K562 (cell line): ENCODE results near the gene MEIG1. TPM values are rescaled to one million over a fixed set of nuclear protein-coding genes. Genes with fewer than 3 reads are reported as not detected.
A peak's percentile ranks its signal among the peaks of the same experiment; 100 is the strongest.

Source experiments
- ARID1B ChIP-seq: fragments of 450-650 bp; IDR thresholded peaks from 2 replicates; pipeline ENCODE4 v1.6.1; 2016; ENCODE audit warnings: antibody characterized with exemption, mild to moderate bottlenecking, inconsistent platforms
- CLOCK ChIP-seq: fragments of 250-450 bp; sonication (Bioruptor Pico); IDR thresholded peaks from 2 replicates; pipeline ENCODE4 v1.4.0; 2020; ENCODE audit warnings: mild to moderate bottlenecking, moderate library complexity, borderline replicate concordance
- ESRRA ChIP-seq: fragments of 450-650 bp; IDR thresholded peaks from 2 replicates; pipeline ENCODE4 v1.6.1; 2014; ENCODE audit warnings: low read depth, mild to moderate bottlenecking, moderate library complexity, borderline replicate concordance
- FOXJ2 ChIP-seq: fragments of 200-800 bp; sonication (Bioruptor generic); IDR thresholded peaks from 2 replicates; pipeline ENCODE4 v1.6.1; 2016; ENCODE audit warnings: missing genetic modification characterization, missing compliant biosample characterization
- HDAC1 ChIP-seq, 2 experiments: fragments of 450-650 bp; IDR thresholded peaks; 2 replicates each; pipeline ENCODE4 v1.6.1; 2016 to 2017; ENCODE audit warnings: inconsistent platforms in 1 of 2, mild to moderate bottlenecking in 1 of 2, moderate library complexity in 1 of 2
- HDAC3 ChIP-seq: fragments of 450-650 bp; IDR thresholded peaks from 2 replicates; pipeline ENCODE4 v1.6.1; 2018; ENCODE audit warnings: borderline replicate concordance, mild to moderate bottlenecking, moderate library complexity; ENCODE audit not compliant: partially characterized antibody
- RBFOX2 ChIP-seq: fragments of 200-400 bp; formaldehyde crosslinking; IDR thresholded peaks from 2 replicates; pipeline ENCODE4 v1.6.1; 2017; ENCODE audit warnings: low read depth, mild to moderate bottlenecking, low read length, moderate library complexity
- STAG1 ChIP-seq: sonication (generic); formaldehyde crosslinking; IDR thresholded peaks from 2 replicates; pipeline ENCODE4 v1.5.0; 2020; ENCODE audit warnings: missing genetic modification reagents, borderline replicate concordance
- TAF1 ChIP-seq: IDR thresholded peaks from 2 replicates; pipeline ENCODE4 v1.6.1; 2011; ENCODE audit warnings: mild to moderate bottlenecking, low read length, moderate library complexity; ENCODE audit not compliant: insufficient read depth, control insufficient read depth, severe bottlenecking; ENCODE audit errors: extremely low read depth
- polyA plus RNA-seq, 8 experiments: library from polyadenylated mRNA; depleted of rRNA in 4 of 8; stranded (reverse) in 5 of 8; unstranded in 3 of 8; fragments of >200 nt; fragmentation: Nextera tagmentation in 2 of 8; fragmentation: Illumina TruSeq in 1 of 8; extraction: Ambion mirVana in 2 of 8; extraction: Trizol in 1 of 8; gene quantifications; 2 replicates each; pipeline versions ENCODE4 v1.2.1 to v1.2.3, GENCODE V29; 2011 to 2014; ENCODE audit warnings: inconsistent platforms in 1 of 8, missing spikeins in 1 of 8
- total RNA-seq, 7 experiments: library from RNA; depleted of rRNA in 6 of 7; stranded (reverse); fragments of >200 nt in 6 of 7; fragmentation: Illumina TruSeq in 2 of 7; extraction: Trizol in 2 of 7; gene quantifications; 2 replicates each; pipeline versions ENCODE4 v1.2.1 to v1.2.3, GENCODE V29; 2011 to 2021; ENCODE audit warnings: low replicate concordance in 1 of 7
- TF ChIP-seq, protein P1 (sequence below): sonication (generic); formaldehyde crosslinking; IDR thresholded peaks from 2 replicates; pipeline ENCODE4 v1.8.0; 2022; ENCODE audit warnings: missing genetic modification reagents, mild to moderate bottlenecking, moderate library complexity, borderline replicate concordance
- TF ChIP-seq, protein P2 (sequence below): fragments of 450-650 bp; IDR thresholded peaks from 2 replicates; pipeline ENCODE4 v1.6.1; 2016; ENCODE audit warnings: low read depth, mild to moderate bottlenecking, moderate library complexity
- TF ChIP-seq, protein P3 (sequence below): sonication (generic); formaldehyde crosslinking; IDR thresholded peaks from 2 replicates; pipeline ENCODE4 v1.8.0; 2022; ENCODE audit warnings: mild to moderate bottlenecking, missing genetic modification reagents, borderline replicate concordance
- TF ChIP-seq, protein P4 (sequence below): fragments of 450-650 bp; IDR thresholded peaks from 2 replicates; pipeline ENCODE4 v1.6.1; 2017; ENCODE audit warnings: mild to moderate bottlenecking, moderate library complexity

The MEIG1 gene
- total and polyA plus RNA-seq, 9 of the 15 experiments (the other 6 are each of a cell fraction or from before 2014, with no cell fraction given): 0.19 to 1.7 (median 0.54) TPM; not detected in 3

GRCh38 chr10:14954001-14954770 is 5.0 kb upstream of the MEIG1 start, which contains the start of gene DCLRE1C (continued):
- TF ChIP-seq, protein P1, sequence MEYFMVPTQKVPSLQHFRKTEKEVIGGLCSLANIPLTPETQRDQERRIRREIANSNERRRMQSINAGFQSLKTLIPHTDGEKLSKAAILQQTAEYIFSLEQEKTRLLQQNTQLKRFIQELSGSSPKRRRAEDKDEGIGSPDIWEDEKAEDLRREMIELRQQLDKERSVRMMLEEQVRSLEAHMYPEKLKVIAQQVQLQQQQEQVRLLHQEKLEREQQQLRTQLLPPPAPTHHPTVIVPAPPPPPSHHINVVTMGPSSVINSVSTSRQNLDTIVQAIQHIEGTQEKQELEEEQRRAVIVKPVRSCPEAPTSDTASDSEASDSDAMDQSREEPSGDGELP (CRISPR knock-in tag): peak; percentile 93
- no peak for TF ChIP-seq STAG1 (CRISPR knock-in tag)
- no peak for TF ChIP-seq HDAC3
- TF ChIP-seq, protein P2, sequence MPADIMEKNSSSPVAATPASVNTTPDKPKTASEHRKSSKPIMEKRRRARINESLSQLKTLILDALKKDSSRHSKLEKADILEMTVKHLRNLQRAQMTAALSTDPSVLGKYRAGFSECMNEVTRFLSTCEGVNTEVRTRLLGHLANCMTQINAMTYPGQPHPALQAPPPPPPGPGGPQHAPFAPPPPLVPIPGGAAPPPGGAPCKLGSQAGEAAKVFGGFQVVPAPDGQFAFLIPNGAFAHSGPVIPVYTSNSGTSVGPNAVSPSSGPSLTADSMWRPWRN: no peak
- TF ChIP-seq RBFOX2: peak; percentile 97
- peak; percentile 67 for TF ChIP-seq TAF1
- TF ChIP-seq, protein P3, sequence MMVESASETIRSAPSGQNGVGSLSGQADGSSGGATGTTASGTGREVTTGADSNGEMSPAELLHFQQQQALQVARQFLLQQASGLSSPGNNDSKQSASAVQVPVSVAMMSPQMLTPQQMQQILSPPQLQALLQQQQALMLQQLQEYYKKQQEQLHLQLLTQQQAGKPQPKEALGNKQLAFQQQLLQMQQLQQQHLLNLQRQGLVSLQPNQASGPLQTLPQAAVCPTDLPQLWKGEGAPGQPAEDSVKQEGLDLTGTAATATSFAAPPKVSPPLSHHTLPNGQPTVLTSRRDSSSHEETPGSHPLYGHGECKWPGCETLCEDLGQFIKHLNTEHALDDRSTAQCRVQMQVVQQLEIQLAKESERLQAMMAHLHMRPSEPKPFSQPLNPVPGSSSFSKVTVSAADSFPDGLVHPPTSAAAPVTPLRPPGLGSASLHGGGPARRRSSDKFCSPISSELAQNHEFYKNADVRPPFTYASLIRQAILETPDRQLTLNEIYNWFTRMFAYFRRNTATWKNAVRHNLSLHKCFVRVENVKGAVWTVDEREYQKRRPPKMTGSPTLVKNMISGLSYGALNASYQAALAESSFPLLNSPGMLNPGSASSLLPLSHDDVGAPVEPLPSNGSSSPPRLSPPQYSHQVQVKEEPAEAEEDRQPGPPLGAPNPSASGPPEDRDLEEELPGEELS: no peak
- TF ChIP-seq, protein P4, sequence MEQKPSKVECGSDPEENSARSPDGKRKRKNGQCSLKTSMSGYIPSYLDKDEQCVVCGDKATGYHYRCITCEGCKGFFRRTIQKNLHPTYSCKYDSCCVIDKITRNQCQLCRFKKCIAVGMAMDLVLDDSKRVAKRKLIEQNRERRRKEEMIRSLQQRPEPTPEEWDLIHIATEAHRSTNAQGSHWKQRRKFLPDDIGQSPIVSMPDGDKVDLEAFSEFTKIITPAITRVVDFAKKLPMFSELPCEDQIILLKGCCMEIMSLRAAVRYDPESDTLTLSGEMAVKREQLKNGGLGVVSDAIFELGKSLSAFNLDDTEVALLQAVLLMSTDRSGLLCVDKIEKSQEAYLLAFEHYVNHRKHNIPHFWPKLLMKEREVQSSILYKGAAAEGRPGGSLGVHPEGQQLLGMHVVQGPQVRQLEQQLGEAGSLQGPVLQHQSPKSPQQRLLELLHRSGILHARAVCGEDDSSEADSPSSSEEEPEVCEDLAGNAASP: no peak
- TF ChIP-seq FOXJ2: no peak
- peak; percentile 84 for TF ChIP-seq ESRRA
- no peak for TF ChIP-seq CLOCK
- peak in 1 of 2 experiments; percentile 95; a peak in 2 of 4 replicates for TF ChIP-seq HDAC1 (IDR thresholded peaks at IDR 0.05)
- TF ChIP-seq ARID1B: peak; percentile 60
